ENCODE results near the gene MAFG. TPM values are rescaled to one million over a fixed set of nuclear protein-coding genes. Genes with fewer than 3 reads are reported as not detected.

Gene MAFG
- total and polyA plus RNA-seq, 2 of the 13 experiments (the other 11 are each of a cell fraction or from before 2014, with no cell fraction given) = 14.5 to 20.0 TPM

DNA sequence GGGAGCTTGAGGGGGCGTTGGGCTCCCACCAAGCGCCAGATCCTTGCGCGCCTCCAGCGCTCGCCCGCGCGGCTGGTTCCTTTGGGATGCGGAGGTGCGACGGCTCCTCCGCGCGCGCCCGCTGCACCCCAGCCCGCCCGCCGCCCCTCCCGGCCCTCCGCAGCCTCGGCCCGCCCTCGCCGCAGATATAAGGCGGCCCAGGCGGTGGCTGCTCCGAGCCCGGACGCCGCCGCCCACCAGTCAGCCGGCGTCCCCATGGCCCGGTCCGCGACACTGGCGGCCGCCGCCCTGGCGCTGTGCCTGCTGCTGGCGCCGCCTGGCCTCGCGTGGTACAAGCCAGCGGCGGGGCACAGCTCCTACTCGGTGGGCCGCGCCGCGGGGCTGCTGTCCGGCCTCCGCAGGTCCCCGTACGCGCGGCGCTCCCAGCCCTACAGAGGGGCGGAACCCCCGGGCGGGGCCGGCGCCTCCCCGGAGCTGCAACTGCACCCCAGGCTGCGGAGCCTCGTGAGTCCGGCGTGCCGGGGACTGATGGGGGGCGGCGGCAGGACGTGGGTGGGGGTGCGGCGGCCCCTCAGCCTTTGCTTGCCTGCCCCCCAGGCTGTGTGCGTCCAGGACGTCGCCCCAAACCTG lies 25.4 kb downstream of the MAFG start, which contains the start of gene NPB (continued):
- TF ChIP-seq, protein P1, sequence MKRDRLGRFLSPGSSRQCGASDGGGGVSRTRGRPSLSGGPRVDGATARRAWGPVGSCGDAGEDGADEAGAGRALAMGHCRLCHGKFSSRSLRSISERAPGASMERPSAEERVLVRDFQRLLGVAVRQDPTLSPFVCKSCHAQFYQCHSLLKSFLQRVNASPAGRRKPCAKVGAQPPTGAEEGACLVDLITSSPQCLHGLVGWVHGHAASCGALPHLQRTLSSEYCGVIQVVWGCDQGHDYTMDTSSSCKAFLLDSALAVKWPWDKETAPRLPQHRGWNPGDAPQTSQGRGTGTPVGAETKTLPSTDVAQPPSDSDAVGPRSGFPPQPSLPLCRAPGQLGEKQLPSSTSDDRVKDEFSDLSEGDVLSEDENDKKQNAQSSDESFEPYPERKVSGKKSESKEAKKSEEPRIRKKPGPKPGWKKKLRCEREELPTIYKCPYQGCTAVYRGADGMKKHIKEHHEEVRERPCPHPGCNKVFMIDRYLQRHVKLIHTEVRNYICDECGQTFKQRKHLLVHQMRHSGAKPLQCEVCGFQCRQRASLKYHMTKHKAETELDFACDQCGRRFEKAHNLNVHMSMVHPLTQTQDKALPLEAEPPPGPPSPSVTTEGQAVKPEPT (CRISPR knock-in tag; IDR thresholded peaks at IDR 0.05; ENCODE audit: low read depth) = no peak
- TF ChIP-seq, protein P2, sequence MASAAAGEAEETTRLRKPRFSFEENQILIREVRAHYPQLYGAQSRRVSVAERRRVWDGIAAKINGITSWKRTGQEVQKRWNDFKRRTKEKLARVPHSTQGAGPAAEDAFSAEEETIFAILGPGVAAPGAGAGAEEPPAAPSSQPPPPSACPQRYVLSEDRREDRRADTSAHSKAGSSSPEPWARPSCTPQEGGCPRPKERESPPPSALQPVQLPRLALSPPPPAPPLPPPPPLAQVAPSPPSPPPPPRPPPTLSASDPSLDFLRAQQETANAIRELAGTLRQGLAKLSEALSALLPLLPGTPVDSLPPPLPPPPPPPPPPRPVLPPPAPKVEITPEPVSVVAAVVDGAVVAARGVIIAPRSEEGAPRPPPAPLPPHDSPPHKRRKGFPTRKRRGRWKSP (CRISPR knock-in tag; IDR thresholded peaks at IDR 0.05) = no peak
- TF ChIP-seq, protein P3, sequence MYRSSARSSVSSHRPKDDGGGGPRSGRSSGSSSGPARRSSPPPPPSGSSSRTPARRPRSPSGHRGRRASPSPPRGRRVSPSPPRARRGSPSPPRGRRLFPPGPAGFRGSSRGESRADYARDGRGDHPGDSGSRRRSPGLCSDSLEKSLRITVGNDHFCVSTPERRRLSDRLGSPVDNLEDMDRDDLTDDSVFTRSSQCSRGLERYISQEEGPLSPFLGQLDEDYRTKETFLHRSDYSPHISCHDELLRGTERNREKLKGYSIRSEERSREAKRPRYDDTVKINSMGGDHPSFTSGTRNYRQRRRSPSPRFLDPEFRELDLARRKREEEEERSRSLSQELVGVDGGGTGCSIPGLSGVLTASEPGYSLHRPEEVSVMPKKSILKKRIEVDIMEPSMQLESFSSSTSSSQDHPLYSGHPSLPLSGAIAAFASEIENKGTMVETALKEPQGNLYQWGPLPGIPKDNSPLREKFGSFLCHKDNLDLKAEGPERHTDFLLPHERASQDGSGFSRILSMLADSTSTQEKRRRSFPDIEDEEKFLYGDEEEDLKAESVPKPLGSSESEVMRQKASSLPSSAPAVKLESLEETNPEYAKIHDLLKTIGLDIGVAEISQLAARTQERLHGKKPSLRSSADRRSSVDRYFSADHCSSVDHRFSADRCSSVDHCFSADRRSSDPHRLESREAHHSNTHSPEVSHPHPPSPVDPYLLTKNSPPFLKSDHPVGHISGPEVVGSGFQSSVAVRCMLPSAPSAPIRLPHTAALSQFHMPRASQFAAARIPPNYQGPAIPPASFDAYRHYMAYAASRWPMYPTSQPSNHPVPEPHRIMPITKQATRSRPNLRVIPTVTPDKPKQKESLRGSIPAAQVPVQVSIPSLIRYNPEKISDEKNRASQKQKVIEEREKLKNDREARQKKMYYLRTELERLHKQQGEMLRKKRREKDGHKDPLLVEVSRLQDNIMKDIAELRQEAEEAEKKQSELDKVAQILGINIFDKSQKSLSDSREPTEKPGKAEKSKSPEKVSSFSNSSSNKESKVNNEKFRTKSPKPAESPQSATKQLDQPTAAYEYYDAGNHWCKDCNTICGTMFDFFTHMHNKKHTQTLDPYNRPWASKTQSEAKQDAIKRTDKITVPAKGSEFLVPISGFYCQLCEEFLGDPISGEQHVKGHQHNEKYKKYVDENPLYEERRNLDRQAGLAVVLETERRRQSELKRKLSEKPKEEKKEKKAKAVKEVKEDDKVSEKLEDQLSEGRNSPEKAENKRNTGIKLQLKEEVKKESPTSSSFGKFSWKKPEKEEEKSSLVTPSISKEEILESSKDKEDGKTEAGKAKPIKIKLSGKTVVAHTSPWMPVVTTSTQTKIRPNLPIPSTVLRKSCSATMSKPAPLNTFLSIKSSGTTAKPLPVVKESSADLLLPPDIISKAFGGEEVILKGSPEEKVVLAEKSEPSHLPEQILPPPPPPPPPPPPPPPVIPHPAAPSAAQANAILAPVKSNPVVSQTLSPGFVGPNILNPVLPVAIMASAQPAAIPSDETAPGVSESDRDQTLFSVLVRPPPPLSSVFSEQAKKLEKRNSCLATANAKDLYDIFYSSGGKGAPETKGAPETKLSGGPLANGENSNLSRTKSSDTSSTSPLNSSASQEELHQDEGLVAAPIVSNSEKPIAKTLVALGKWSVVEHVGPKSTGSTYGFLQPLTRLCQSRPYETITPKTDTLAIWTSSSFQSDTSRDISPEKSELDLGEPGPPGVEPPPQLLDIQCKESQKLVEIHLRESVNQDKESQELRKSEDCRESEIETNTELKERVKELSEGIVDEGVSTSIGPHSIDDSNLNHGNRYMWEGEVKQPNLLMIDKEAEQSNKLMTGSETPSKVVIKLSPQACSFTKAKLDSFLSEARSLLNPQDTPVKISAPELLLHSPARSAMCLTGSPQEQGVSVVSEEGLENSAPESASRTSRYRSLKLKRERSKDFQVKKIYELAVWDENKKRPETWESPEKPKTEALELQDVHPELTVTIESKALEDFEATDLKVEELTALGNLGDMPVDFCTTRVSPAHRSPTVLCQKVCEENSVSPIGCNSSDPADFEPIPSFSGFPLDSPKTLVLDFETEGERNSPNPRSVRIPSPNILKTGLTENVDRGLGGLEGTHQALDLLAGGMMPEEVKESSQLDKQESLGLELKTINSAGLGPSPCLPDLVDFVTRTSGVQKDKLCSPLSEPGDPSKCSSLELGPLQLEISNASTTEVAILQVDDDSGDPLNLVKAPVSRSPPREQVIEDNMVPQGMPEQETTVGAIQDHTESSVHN (CRISPR knock-in tag; IDR thresholded peaks at IDR 0.05) = no peak
- TF ChIP-seq SMAD1 (CRISPR knock-in tag; IDR thresholded peaks at IDR 0.05; ENCODE audit: borderline replicate concordance, low read depth) (no peak), CREM (IDR thresholded peaks at IDR 0.05) (no peak), CREM (CRISPR knock-in tag; IDR thresholded peaks at IDR 0.05) (no peak), NRL (CRISPR knock-in tag; IDR thresholded peaks at IDR 0.05; ENCODE audit: borderline replicate concordance) (no peak), STAT6 (CRISPR knock-in tag; IDR thresholded peaks at IDR 0.05; ENCODE audit: borderline replicate concordance) (no peak), ZFAT (CRISPR knock-in tag; conservative IDR thresholded peaks at IDR 0.05) (no peak), FIP1L1 (IDR thresholded peaks at IDR 0.05; ENCODE audit: borderline replicate concordance, insufficient read depth, low read depth, low read length) (no peak), ZNF296 (CRISPR knock-in tag; conservative IDR thresholded peaks at IDR 0.05) (no peak; the same call in 1 of the 2 replicates), ARNT2 (CRISPR knock-in tag; IDR thresholded peaks at IDR 0.05; ENCODE audit: low read depth) (no peak; the same call in 1 of the 2 replicates), GPN1 (CRISPR knock-in tag; IDR thresholded peaks at IDR 0.05; ENCODE audit: borderline replicate concordance) (no peak), ZNF83 (CRISPR knock-in tag; IDR thresholded peaks at IDR 0.05; ENCODE audit: borderline replicate concordance) (no peak), POLR2G (IDR thresholded peaks at IDR 0.05; ENCODE audit: low read depth, low read length) (no peak)

Measured in HepG2 (cell line).